ENCODE results near the gene GDF11.

DNA sequence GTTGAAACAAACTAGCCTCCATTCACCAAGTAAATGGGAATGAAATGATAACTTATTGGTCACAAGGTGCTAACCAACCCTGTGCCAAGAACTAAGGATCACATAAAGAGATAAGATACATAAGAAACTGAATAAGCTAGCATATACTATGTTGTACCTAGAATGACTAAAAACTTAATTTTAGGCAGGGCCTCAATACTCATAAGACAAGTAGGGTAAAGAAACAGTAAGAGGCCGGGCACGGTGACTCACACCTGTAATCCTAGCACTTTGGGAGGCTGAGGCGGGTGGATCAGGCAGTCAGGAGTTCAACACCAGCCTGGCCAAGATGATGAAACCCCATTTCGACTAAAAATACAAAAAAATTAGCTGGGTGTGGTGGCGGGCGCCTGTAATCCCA, 17.7 kb downstream of the GDF11 start:
- TF ChIP-seq POLR2AphosphoS5 (IDR thresholded peaks at IDR 0.05) = no peak
- TF ChIP-seq, protein P1, sequence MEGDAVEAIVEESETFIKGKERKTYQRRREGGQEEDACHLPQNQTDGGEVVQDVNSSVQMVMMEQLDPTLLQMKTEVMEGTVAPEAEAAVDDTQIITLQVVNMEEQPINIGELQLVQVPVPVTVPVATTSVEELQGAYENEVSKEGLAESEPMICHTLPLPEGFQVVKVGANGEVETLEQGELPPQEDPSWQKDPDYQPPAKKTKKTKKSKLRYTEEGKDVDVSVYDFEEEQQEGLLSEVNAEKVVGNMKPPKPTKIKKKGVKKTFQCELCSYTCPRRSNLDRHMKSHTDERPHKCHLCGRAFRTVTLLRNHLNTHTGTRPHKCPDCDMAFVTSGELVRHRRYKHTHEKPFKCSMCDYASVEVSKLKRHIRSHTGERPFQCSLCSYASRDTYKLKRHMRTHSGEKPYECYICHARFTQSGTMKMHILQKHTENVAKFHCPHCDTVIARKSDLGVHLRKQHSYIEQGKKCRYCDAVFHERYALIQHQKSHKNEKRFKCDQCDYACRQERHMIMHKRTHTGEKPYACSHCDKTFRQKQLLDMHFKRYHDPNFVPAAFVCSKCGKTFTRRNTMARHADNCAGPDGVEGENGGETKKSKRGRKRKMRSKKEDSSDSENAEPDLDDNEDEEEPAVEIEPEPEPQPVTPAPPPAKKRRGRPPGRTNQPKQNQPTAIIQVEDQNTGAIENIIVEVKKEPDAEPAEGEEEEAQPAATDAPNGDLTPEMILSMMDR (IDR thresholded peaks at IDR 0.05 in 8 of 11, conservative IDR thresholded peaks at IDR 0.05 in 3 of 11) = no peak

Data from spleen (tissue), 7 donors.